Measurements from ENCODE around the gene SPEG. TPM values are rescaled to one million over a fixed set of nuclear protein-coding genes. Genes with fewer than 3 reads are reported as not detected.
A peak's percentile ranks its signal among the peaks of the same experiment; 100 is the strongest.

Gene SPEG
- total and polyA plus RNA-seq, 2 of the 8 experiments (the other 6 are each of a cell fraction or from before 2014, with no cell fraction given) = 19.9 to 32.0 TPM

GRCh38 chr2:219475278-219475677 is 40.6 kb downstream of the SPEG start:
- H2BK5ac ChIP-seq (ENCODE audit: low read depth, low read length) = no peak overlapping the region
- no peaks in the 10 kb centered on the region; the same call in 1 of the 2 replicates for H3K79me1 ChIP-seq (ENCODE audit: low read depth, low read length)
- H4K5ac ChIP-seq (ENCODE audit: insufficient read length, low read depth, low read length) = no peak overlapping the region
- peaks cover 0 to 13% (median 6%) of the 10 kb centered on the region in 4 experiments; a peak in 5 of 7 replicates for H3K4me1 ChIP-seq (replicated peaks in 1 of 4; ENCODE audit: control insufficient read depth in 3 of 4, insufficient read depth in 4 of 4, low read length in 3 of 4)
- no peak overlapping the region for H2BK120ac ChIP-seq (replicated peaks; ENCODE audit: low read depth, low read length)
- H2BK15ac ChIP-seq (ENCODE audit: low read length) = no peak overlapping the region
- TF ChIP-seq BACH1 (IDR thresholded peaks at IDR 0.05; ENCODE audit: low read length) = no peak
- no peak for TF ChIP-seq JUN (IDR thresholded peaks at IDR 0.05; ENCODE audit: low read depth, low read length)
- TF ChIP-seq, protein P1, sequence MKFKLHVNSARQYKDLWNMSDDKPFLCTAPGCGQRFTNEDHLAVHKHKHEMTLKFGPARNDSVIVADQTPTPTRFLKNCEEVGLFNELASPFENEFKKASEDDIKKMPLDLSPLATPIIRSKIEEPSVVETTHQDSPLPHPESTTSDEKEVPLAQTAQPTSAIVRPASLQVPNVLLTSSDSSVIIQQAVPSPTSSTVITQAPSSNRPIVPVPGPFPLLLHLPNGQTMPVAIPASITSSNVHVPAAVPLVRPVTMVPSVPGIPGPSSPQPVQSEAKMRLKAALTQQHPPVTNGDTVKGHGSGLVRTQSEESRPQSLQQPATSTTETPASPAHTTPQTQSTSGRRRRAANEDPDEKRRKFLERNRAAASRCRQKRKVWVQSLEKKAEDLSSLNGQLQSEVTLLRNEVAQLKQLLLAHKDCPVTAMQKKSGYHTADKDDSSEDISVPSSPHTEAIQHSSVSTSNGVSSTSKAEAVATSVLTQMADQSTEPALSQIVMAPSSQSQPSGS (IDR thresholded peaks at IDR 0.05; ENCODE audit: low read length) = no peak
- no peak for TF ChIP-seq KDM1A (IDR thresholded peaks at IDR 0.05; ENCODE audit: borderline replicate concordance, low read length)
- TF ChIP-seq CHD1 (IDR thresholded peaks at IDR 0.05; ENCODE audit: low read depth, low read length) = no peak
- TF ChIP-seq CBX8 (IDR thresholded peaks at IDR 0.05; ENCODE audit: borderline replicate concordance, low read depth, low read length) = no peak
- TF ChIP-seq RNF2 (IDR thresholded peaks at IDR 0.05; ENCODE audit: borderline replicate concordance, low read depth, low read length, missing control alignments, poor library complexity, severe bottlenecking) = no peak
- TF ChIP-seq EGR1 (IDR thresholded peaks at IDR 0.05; ENCODE audit: borderline replicate concordance, low read depth, low read length) = no peak
- TF ChIP-seq SIX5 (IDR thresholded peaks at IDR 0.05; ENCODE audit: low read depth, low read length) = no peak
- no peak for TF ChIP-seq SIRT6 (IDR thresholded peaks at IDR 0.05; ENCODE audit: low read length)
- TF ChIP-seq EP300 (IDR thresholded peaks at IDR 0.05; ENCODE audit: borderline replicate concordance in 1 of 2, low read depth in 2 of 2, low read length in 2 of 2) = no peak
- no peak overlapping the region for H4K8ac ChIP-seq (ENCODE audit: extremely low read depth, insufficient read depth, low read length)
- no peaks in the 10 kb centered on the region for H3K36me3 ChIP-seq (ENCODE audit: control insufficient read depth in 2 of 4, insufficient read depth in 4 of 4, low read length in 3 of 4)
- ChIA-PET CTCF (ENCODE audit: partially characterized antibody) (interaction anchor here (0.6 to 113.1 kb wide), 5 partner anchors 14 to 92 kb away, joined by 3 to 7248 read pairs (median 33); partner anchors contain the start of genes ASIC4, CHPF, DES and GMPPA), POLR2A (ENCODE audit: partially characterized antibody) (interaction anchor here (0.7 to 2.8 kb wide), 5 partner anchors 11 to 35 kb away, joined by 3 to 17 read pairs (median 12); no protein-coding TSS in a partner anchor)
- H4K20me1 ChIP-seq (replicated peaks in 1 of 2; ENCODE audit: control insufficient read depth in 1 of 2, insufficient read depth in 2 of 2, low read length in 2 of 2) = no peaks in the 10 kb centered on the region
- H3K4me3 ChIP-seq (ENCODE audit: extremely low read depth in 1 of 4, insufficient read depth in 2 of 4, low read depth in 3 of 4, low read length in 4 of 4) = no peak overlapping the region
- H3K23me2 ChIP-seq (ENCODE audit: low read depth, low read length) = no peaks in the 10 kb centered on the region
- H3K27me3 ChIP-seq (replicated peaks in 1 of 4; ENCODE audit: control insufficient read depth in 3 of 4, extremely low read depth in 1 of 4, insufficient read depth in 3 of 4, low read length in 3 of 4) = 0 out of 7 replicates have a peak, but pooled peaks cover 0 to 2% (median 0%) of the 10 kb centered on the region in 4 experiments
- H3K56ac ChIP-seq (replicated peaks; ENCODE audit: insufficient read length, low read depth, low read length) = no peak overlapping the region
- no peak overlapping the region for H3K23ac ChIP-seq (ENCODE audit: insufficient read length)
- no peak overlapping the region for H3K9ac ChIP-seq (replicated peaks in 1 of 4; ENCODE audit: extremely low read depth in 1 of 4, low read depth in 3 of 4, low read length in 3 of 4)
- no peak overlapping the region for H2BK20ac ChIP-seq (ENCODE audit: low read length)
- H3K4me2 ChIP-seq (ENCODE audit: insufficient read depth in 1 of 2, low read depth in 2 of 2, low read length in 2 of 2) = no peak overlapping the region
- H3K79me2 ChIP-seq (ENCODE audit: control insufficient read depth in 1 of 2, insufficient read depth in 2 of 2, low read length in 2 of 2) = no peaks in the 10 kb centered on the region
- 0 out of 2 replicates have a peak overlapping the region, but pooled peaks have one; percentile 60 for H2BK12ac ChIP-seq (ENCODE audit: low read depth, low read length)
- no peak overlapping the region for H3K18ac ChIP-seq (ENCODE audit: extremely low read depth, low read length)
- DNase-seq (ENCODE audit: low read depth in 1 of 2, low spot score in 2 of 2) (no peak), FAIRE-seq (no peak)
- 83% methylated on average over 6 of the region's 6 CpGs; no CpG with 5 or more reads in 1 of the 2 experiments for WGBS, 2 experiments (ENCODE audit: extremely low coverage in 1 of 2, insufficient coverage in 1 of 2, insufficient read length in 1 of 2, insufficient replicate concordance in 2 of 2, low coverage in 1 of 2, low lambda C conversion rate in 2 of 2, missing lambda C conversion rate in 1 of 2)
- H3K4ac ChIP-seq (replicated peaks; ENCODE audit: insufficient read length, low read depth, low read length) = no peak overlapping the region
- no peak overlapping the region for H2AK5ac ChIP-seq (ENCODE audit: low read depth, low read length)
- H3K9me3 ChIP-seq (ENCODE audit: insufficient read depth in 2 of 2, low read depth in 1 of 2, low read length in 1 of 2) = no peaks in the 10 kb centered on the region
- no peak overlapping the region for H4K91ac ChIP-seq (replicated peaks; ENCODE audit: insufficient read length, low read length)
- H2AFZ ChIP-seq (ENCODE audit: low read length) = no peak overlapping the region
- no peak overlapping the region for H3K27ac ChIP-seq (ENCODE audit: low read depth, low read length)
- no peak overlapping the region for H3K14ac ChIP-seq (ENCODE audit: insufficient read length)
